ENCODE measurements around the gene IZUMO1. TPM values are rescaled to one million over a fixed set of nuclear protein-coding genes. Genes with fewer than 3 reads are reported as not detected.

Gene IZUMO1
- total RNA-seq, 1 donor from 2014 or later: 0.19 TPM

DNA sequence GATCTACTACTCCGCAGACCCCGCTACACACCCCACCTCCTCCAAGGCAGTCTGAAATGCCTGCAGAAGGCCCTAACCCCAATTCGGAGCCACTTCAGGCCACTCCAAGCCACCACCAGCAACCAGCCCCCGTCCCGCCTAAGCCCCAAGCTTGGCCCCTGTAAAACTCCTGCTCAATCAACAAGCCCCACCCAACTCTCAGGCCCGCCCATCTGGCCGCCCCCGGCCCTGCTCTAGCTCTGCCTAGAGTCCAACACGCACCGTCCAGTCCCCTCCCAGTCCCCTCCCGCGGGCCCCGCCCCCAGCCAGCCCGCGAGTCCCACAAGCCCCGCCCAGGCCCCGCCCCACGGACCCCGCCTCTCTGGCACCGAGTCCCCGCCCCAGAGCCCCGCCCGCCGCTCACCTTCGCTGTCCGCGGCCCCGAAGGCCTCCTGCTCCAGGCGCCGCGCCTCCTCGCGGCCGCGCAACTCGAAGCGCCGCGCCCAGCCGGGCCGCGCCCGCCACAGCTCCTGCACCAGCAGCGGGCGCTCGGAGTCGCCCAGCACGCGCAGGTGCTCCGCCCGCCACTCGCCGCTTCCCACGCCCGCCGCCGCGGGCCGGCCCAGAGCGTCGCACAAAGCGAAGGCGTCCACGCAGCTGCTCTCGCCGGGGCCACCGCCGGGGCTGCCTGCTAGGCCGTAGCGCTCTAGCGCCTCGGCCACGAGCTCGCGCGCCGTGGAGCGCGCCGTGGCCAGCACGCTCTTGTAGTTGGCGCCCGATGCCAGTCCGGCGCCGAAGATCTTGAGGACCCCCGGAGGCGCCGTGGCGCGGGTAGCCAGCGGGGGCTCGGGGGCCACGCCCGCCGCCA lies 7.9 kb downstream of the IZUMO1 start:
- H3K9me3 ChIP-seq (ENCODE audit: low read depth): no peaks in the 10 kb centered on the region
- DNase-seq (ENCODE audit: low spot score): peak; percentile 98
- H3K4me2 ChIP-seq: peak overlapping the region; percentile 99
- H3K27me3 ChIP-seq: peaks cover 27% of the 10 kb centered on the region
- peaks cover 3% of the 10 kb centered on the region for H4K20me1 ChIP-seq (ENCODE audit: low read depth)
- H3K36me3 ChIP-seq: no peaks in the 10 kb centered on the region
- H3K9ac ChIP-seq: no peak overlapping the region
- peak overlapping the region; percentile 78 for H3K27ac Mint-ChIP-seq
- TF ChIP-seq EZH2phosphoT487 (IDR thresholded peaks at IDR 0.05) (no peak), EZH2 (IDR thresholded peaks at IDR 0.05) (no peak)
- TF ChIP-seq, protein P1, sequence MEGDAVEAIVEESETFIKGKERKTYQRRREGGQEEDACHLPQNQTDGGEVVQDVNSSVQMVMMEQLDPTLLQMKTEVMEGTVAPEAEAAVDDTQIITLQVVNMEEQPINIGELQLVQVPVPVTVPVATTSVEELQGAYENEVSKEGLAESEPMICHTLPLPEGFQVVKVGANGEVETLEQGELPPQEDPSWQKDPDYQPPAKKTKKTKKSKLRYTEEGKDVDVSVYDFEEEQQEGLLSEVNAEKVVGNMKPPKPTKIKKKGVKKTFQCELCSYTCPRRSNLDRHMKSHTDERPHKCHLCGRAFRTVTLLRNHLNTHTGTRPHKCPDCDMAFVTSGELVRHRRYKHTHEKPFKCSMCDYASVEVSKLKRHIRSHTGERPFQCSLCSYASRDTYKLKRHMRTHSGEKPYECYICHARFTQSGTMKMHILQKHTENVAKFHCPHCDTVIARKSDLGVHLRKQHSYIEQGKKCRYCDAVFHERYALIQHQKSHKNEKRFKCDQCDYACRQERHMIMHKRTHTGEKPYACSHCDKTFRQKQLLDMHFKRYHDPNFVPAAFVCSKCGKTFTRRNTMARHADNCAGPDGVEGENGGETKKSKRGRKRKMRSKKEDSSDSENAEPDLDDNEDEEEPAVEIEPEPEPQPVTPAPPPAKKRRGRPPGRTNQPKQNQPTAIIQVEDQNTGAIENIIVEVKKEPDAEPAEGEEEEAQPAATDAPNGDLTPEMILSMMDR (IDR thresholded peaks at IDR 0.05): peak; percentile 47
- peaks cover 44% of the 10 kb centered on the region for H3F3A ChIP-seq (ENCODE audit: low read depth)
- peaks cover 15% of the 10 kb centered on the region for H3K27me3 Mint-ChIP-seq (ENCODE audit: insufficient read depth, low read depth)
- H3K4me1 Mint-ChIP-seq: peaks cover 30% of the 10 kb centered on the region
- peak overlapping the region; percentile 70 for H3K4me3 ChIP-seq
- no peaks in the 10 kb centered on the region for H3K36me3 Mint-ChIP-seq
- H3K4me1 ChIP-seq: peaks cover 17% of the 10 kb centered on the region
- peak overlapping the region; percentile 78 for H3K4me3 Mint-ChIP-seq
- peaks cover 2% of the 10 kb centered on the region for H3K9me3 Mint-ChIP-seq
- no peak overlapping the region for H3K27ac ChIP-seq
- peak overlapping the region; percentile 89 for H2AFZ ChIP-seq (replicated peaks)
- H3K79me2 ChIP-seq (ENCODE audit: low read depth): no peaks in the 10 kb centered on the region

DNA sequence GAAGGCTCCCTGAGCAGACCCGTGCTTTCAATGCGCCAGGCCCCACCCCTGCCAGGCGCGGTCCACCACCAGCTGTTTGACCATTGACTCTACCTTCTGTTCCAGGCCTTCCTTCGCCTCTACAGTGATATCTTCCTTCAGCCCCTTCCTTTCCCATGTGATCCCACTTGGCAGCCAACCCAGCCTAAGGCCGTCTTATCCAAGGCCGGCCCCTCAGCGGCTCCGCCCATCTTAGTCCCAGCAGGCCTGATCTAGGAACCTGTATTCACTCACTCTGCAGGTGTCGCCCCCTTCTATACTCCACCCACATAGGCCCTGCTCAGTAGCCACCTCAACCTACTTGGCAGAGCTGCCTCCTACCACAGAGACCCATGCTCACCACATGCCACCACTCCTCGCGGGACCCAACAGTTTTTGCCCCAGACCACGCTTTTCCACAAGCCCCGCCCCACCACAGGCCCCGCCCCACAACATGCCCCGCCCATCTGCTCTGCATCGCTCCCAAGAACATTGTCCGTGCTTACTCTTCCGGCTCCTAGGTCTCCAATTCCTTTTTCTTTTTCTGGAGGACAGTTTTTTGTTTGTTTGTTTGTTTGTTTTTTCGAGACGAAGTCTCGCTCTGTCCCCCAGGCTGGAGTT lies 9.2 kb downstream of the IZUMO1 start:
- H3K9me3 ChIP-seq (ENCODE audit: low read depth): no peaks in the 10 kb centered on the region
- H3K9me3 Mint-ChIP-seq: no peaks in the 10 kb centered on the region
- no peak overlapping the region for H3K27ac ChIP-seq
- TF ChIP-seq EZH2 (IDR thresholded peaks at IDR 0.05) (no peak), EZH2phosphoT487 (IDR thresholded peaks at IDR 0.05) (no peak)
- TF ChIP-seq, protein P1 (IDR thresholded peaks at IDR 0.05): no peak
- no peak overlapping the region for H2AFZ ChIP-seq (replicated peaks)
- no peak overlapping the region for H3K4me2 ChIP-seq
- no peak overlapping the region for H3K4me3 ChIP-seq
- H3K4me3 Mint-ChIP-seq: peak overlapping the region; percentile 78
- H3F3A ChIP-seq (ENCODE audit: low read depth): peaks cover 44% of the 10 kb centered on the region
- no peaks in the 10 kb centered on the region for H3K36me3 ChIP-seq
- H3K27me3 ChIP-seq: peaks cover 27% of the 10 kb centered on the region
- H3K79me2 ChIP-seq (ENCODE audit: low read depth): no peaks in the 10 kb centered on the region
- no peaks in the 10 kb centered on the region for H3K36me3 Mint-ChIP-seq
- H3K9ac ChIP-seq: no peak overlapping the region
- peaks cover 21% of the 10 kb centered on the region for H3K27me3 Mint-ChIP-seq (ENCODE audit: insufficient read depth, low read depth)
- H3K4me1 Mint-ChIP-seq: peaks cover 30% of the 10 kb centered on the region
- DNase-seq (ENCODE audit: low spot score): peak; percentile 69
- peaks cover 3% of the 10 kb centered on the region for H4K20me1 ChIP-seq (ENCODE audit: low read depth)
- peaks cover 17% of the 10 kb centered on the region for H3K4me1 ChIP-seq
- H3K27ac Mint-ChIP-seq: no peak overlapping the region

DNA sequence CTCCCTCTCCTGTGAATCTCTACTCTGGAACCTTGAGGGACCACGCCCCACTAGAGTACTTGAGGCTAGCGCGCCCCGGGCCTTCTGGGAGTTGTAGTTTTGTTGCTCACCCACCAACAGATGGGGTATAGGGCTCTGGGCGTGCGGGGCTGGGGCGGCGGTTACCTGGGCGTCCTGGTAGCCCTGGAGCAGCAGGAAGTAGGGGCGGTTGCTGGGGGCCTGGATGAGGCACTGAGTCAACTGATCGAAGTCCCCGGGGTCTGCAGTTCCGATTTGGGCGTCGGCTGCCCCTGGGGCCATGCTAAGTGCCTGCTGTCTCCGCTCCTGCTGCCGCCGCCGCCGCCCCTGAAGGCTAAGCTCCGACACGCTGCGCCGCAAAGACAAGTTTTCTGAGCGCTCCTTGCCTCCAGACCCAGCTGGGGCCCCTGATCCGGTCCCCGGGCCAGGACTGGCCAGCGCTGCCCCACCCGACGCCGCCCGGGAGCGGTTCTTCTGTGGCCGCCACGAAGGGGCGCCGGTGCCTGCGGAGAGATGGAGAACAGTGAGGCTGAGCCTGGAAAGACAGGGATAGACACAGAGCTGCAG lies 11.6 kb downstream of the IZUMO1 start:
- H3K36me3 ChIP-seq: no peaks in the 10 kb centered on the region
- Mint-ChIP-seq H3K36me3 (peaks cover 3% of the 10 kb centered on the region), H3K4me3 (peak overlapping the region; percentile 81), H3K27ac (no peak overlapping the region), H3K27me3 (ENCODE audit: insufficient read depth, low read depth) (peaks cover 18% of the 10 kb centered on the region), H3K9me3 (peaks cover 3% of the 10 kb centered on the region), H3K4me1 (peaks cover 23% of the 10 kb centered on the region)
- peaks cover 13% of the 10 kb centered on the region for H3K27me3 ChIP-seq
- TF ChIP-seq EZH2 (IDR thresholded peaks at IDR 0.05): no peak
- TF ChIP-seq, protein P1 (IDR thresholded peaks at IDR 0.05): no peak
- no peak for TF ChIP-seq EZH2phosphoT487 (IDR thresholded peaks at IDR 0.05)
- peak overlapping the region; percentile 61 for H3K4me3 ChIP-seq
- H2AFZ ChIP-seq (replicated peaks): peak overlapping the region; percentile 66
- H3F3A ChIP-seq (ENCODE audit: low read depth): peaks cover 33% of the 10 kb centered on the region
- no peak overlapping the region for H3K27ac ChIP-seq
- no peak overlapping the region for H3K9ac ChIP-seq
- no peaks in the 10 kb centered on the region for H3K79me2 ChIP-seq (ENCODE audit: low read depth)
- H3K4me2 ChIP-seq: peak overlapping the region; percentile 76
- peaks cover 3% of the 10 kb centered on the region for H4K20me1 ChIP-seq (ENCODE audit: low read depth)
- DNase-seq (ENCODE audit: low spot score): peak; percentile 89
- peaks cover 17% of the 10 kb centered on the region for H3K4me1 ChIP-seq
- no peaks in the 10 kb centered on the region for H3K9me3 ChIP-seq (ENCODE audit: low read depth)

Data from neural progenitor cell (in vitro differentiated cells).